ENCODE results near the gene VSTM2L. TPM values are rescaled to one million over a fixed set of nuclear protein-coding genes. Genes with fewer than 3 reads are reported as not detected.

The VSTM2L gene
- total RNA-seq, 1 experiment from 2014 or later, result 4.2 TPM

DNA sequence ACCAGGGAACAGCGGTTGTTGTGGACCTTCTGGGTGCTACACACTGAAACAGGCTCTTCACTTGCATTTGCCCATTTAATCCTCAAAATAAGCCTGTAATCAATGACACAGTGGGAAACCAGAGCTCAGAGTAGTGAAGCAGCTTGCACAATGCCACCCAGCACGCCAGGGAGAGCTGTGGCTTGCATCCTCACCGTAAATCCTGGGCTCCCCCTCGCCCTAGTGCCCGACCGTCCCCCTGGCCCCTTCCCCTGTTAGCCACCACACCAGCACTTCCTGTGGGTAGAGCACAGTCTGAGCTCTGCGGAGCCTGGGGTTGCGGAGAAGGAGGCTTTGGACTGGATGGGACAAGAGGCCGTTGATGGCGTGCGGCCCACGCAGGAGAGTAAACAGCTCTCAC lies 14.5 kb downstream of the VSTM2L start:
- DNase-seq (ENCODE audit: low read depth), result no peak

DNA sequence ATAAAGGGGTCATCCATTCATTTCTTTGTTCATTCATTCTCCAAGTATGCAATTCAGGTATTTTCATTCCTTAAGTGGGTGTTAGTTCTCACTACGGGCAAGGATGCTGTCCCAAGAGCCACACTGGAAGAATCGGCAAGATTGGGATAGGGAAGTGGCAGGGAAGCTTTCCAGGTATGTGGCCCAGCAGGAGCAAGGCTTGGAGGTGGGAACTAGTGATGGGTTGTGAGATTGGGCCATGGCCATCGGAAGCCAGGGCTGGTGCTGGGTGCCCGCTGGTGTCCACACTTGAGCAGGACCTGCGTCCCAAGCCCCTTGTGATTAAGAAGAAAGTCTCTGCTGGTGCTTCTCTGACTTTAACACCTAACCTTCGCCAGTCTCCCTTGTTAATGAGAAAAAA lies 15.1 kb downstream of the VSTM2L start:
- no peak for DNase-seq (ENCODE audit: low read depth)

DNA sequence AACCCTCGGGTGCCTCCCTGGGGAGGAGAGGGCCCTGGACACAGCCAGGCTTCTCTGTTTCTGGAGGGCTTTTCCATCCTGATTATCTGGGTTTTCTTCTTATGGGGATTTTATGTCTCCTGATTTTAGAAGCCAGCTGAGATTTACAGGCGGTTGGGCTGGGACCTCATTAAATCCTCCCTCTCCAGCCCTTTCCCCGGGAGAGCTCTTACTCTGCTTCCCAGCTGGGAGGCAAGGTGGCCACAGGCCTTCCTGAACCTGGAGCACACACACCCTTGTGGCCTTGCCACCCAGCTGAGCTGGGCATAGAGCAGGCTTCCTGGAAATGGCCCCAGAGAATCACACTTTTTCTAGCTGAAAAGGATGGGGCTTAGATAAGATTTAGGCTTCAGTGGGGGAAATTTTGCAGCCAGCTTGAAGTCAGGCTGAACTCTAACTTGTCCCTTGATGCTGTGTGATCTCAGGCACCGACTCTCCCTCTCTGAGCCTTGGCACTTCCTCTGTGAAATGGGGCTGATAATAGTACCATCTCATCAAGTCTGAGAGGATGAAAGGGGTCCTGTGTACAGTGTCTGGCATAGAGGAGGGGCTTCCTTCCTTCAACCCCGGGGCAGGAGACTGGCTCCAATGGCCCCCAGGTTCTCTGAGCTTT lies 16.6 kb downstream of the VSTM2L start:
- peak; percentile 40 for DNase-seq (ENCODE audit: low read depth)

DNA sequence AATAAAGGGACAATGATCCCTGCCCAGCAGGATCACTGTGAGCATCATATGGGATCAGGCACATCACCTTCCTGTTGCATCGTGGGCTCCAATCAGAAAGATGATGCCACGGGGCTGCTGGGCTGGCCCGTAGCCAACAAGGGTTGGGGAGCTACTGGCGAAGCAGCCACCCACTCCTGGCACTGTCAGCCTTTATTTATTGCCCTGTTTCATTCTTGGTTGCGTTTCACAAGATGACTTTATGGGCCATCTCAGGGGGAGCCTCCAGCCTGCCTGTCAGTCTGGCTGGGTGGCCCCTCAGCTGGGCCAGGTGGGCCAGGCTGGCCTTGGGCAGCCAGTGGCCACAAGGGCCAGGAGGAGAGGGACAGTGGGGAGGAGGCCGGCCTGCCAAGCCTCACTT lies 17.3 kb downstream of the VSTM2L start:
- no peak for DNase-seq (ENCODE audit: low read depth)

DNA sequence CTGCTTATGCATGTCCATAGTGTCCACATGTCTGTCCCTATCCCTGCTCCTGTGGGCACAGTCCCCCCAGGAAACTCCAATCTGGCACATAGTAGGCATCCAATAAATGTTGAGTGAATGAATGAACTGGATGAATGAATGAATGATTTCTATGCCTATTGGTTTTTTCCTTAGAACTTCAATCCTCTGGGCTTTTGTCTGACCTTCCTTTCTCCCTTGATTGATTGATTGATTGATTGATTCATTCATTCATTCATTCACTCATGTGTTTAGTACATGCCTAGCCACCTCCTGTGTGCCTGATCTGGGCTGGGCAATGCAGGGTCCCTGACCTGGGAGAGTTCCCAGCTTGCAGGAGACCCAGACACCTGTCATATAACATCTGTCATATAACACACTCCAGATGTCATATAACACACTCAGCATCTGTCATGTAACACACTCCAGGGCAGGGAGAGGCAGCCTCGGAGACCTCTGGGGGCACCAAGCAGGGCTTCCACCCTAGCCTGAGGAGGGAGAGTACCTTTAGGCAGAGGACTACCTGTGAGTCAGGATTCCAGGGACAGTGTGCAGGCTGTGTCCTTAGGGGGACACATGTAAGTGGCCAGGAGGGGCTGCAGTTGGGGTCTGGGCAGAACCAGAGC lies 17.9 kb downstream of the VSTM2L start:
- DNase-seq (ENCODE audit: low read depth), result no peak

DNA sequence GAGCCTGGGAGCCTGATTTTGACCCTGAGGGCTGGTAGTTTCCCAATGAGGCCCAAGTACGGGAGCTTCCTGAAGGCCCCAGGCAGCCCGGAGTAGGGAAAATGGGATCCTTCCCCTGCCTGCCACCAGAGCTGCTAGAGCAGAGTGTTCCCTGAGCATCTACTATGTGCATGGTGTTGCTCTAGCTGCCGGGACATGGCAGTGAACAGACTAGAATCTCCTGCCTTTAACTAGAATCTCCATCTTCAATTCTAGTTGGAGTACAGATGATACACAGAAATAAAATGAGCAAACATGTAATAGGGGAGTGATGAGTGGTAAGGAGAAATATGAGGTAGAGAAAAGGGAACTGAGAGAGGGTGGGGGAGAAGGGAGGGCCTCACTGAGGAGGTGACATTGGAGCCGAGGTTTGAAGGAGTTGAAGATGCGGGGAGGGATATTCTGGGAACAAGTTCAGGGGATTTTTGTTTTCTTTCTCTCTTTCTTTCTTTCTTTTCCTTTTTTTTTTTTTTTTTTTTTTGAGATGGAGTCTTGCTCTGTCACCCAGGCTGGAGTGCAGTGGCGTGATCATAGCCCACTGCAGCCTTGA lies 18.5 kb downstream of the VSTM2L start:
- DNase-seq (ENCODE audit: low read depth), result no peak

DNA sequence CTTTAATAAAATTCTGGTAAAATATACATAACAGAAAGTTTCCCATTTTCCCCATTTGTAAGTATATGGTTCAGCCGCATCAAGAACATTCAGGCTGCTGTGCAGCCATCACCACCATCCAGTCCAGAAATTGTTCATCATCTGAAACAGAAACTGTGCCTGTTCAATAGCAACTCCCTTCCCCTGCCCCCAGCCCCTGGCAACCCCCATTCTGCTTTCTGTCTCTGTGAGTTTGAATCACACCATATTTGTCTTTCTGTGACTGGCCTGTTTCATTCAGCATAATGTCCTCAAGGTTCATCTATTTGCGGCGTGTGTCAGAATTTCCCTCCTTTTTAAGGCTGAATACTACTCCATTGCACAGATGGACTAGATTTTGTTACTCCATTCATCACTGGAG lies 19.1 kb downstream of the VSTM2L start:
- no peak for DNase-seq (ENCODE audit: low read depth)

DNA sequence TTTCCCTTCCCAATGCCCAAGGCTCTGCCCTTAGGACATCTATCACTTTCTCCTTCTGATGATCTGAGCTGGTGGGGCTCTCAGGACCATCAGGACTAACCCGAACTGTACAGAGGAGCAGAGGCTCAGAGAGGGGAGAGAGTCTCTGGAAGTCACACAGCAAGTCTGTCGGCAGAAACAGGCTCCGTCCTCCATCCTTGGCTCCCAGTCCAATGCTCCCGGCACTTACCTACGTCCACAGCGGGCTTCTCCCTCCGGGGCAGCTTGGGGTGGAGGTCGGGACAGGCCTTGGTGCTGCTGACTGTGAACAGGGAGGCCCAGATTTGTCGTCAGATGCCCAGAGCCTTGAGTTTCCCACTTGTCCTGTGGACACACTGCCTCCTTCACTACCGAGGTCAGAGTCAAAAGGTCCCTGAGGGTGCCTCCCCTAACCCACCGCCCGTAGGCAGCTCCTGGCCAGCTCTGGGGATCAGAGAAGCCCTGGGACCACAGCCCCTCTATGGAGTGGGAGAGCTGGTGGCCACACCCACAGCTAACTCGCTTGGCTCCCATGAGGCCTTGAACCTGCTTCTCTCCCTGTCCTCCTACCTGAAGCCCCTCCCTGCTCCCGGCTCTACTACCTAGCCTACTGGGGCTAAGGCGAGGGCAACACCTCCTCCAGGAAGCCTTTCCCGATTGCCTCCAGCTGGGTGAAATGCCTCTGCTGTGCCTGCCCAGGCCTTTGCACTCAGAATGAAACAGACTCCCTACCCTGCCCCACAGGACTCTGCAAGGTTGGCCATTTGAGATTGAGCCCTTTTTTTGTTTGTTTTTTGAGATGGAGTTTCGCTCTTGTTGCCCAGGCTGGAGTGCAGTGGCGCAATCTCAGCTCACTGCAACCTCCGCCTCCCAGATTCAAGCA lies 22.6 kb downstream of the VSTM2L start:
- no peak for DNase-seq (ENCODE audit: low read depth)

DNA sequence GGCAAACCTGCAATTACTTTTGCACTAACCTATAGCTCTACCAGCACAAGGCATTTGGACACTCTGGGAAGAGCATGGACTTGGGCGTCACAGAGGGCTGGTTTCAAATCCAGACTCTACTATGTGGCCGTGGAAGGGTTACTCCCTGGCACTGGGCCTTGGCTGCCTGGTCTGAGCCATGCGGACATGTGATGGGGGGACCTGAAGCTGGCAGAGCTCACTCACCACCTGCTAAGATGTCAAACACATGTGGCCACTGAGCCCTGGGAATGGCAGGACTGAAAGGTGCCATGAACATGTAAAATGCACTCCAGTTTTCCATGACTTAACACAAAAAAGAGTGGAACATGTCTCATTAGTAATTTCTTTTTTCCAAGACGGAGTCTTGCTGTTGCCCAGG lies 23.7 kb downstream of the VSTM2L start:
- DNase-seq (ENCODE audit: low read depth), result no peak

DNA sequence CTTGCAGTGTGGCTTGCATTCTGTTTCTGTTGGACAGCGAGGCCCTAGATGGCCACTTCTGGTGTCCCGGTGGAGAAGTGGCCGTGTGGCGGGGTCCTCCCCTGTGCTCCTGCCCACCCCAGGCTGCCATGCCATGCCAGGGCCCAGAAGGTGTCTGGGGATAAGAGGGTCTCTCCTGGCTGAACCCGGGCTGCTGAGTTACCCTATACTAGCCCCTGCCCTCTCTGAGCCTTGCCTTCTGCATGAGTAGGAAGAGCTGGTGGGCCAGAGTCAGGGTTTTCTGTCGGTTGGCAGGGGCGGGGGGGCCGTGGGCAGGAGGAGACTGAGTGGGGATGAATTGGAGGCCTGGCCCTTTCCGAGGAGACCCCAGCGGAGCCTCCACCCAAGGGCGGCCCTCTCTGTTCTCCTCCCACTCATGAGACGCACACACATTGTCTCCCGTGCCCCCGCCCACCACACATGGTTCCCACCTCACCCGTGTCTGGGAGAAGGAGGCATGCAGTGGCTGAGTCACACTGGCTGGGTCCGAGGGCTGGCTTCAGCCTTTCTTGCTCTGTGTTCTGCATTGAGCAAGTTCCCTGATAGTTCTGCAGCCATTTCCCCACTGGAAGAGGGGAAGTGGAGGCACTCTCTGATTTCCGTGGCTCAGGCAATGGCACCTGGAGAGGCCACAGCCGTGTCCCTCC lies 24.6 kb downstream of the VSTM2L start:
- DNase-seq (ENCODE audit: low read depth), result no peak

DNA sequence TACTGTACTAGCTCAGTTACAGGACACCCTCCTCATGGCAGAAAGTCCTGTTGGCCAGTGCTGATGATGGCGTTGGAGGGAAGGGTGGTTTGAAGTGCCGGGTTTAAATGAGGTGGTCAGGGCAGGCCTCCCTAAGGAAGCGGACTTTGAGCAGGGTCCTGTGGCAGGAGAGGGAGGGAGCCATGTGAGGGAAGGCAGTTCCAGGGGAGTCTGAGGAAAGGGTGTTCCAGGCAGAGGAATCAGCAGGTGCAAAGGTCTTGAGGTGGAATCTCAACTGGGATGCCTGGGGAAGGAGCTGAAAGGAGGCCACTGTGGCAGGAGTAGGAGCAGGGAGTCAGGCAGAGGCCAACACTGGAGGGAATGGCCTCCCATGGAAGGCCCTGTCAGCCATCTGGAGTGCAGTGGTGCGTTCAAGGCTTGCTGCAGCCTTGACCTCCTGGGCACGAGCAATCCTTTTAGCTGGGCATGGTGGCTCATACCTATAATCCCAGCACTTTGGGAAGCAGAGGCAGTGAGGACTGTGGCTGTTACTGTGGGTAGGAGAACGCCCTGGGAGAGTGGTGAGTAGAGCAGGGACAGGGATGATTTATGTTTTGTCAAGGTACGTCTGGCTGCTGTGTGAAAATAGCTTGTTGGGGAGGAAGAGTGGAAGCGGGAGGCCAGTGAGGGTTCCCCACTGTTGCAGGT lies 26.2 kb downstream of the VSTM2L start:
- no peak for DNase-seq (ENCODE audit: low read depth)

DNA sequence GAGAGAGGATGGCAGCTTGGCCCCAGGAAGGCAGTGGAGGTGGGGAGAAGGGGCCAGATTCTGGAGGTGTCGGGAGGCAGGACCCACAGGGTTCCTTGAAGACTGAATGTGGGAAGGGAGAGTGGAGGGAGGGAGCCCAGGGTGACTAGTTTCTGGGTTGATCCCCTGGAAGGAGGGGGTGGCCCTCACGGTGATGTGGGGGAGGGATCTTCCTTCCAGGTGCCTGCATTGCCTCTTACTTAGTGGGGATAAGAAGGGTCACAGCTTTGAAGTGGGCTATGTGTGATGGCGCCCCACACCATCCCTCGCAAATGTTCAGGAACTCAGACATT lies 26.7 kb downstream of the VSTM2L start:
- no peak for DNase-seq (ENCODE audit: low read depth)

DNA sequence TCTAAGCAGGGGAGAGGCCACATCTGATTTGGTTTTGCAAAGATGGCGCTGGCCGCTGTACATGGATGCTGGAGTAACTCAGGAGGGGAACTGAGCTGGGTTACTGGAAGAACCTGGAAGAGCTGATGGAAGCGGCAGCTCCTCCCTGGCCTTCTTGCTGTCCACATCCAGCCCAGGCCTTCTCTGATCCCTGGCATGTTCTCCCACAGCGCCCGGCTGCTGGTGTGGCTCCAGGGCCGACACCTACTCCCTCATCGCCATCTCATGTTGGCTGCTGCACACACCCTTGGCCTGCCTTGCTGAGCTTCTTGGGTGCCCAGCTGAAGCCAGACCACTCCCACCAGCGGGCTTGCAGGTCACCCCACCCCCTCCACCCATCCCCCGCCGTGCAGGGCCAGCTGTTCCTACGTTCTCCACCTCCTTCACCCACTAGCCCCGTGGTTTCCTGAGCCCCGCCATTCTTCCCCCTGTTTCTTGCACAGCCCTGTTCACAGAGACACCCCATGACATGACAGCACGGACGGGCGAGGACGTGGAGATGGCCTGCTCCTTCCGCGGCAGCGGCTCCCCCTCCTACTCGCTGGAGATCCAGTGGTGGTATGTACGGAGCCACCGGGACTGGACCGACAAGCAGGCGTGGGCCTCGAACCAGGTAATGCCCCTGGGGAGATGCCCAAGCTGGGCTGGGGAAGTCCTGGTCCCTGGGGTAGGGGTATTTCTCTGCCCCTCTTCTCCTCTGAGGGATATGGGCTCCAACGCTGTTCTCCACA lies 28.4 kb downstream of the VSTM2L start:
- DNase-seq (ENCODE audit: low read depth), result no peak

DNA sequence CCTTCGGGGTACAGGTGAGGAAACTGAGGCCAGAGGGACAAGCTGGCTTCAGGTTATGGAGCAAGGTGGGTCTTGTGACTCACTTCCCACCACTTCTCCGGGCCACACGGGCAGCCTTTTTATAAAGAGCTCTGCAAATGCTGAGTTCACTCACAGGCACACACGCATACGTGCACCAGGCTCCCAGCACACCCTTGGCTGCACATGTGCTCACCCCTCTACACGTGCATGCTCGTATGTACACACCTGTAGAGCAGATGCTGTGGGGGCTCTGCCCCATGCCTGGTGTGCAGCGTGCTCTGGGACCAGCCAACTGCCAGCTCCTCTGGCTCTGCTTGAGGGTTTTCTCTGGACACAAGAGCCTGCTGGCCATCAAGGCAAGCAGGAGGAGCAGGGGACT lies 29.1 kb downstream of the VSTM2L start:
- DNase-seq (ENCODE audit: low read depth), result no peak

DNA sequence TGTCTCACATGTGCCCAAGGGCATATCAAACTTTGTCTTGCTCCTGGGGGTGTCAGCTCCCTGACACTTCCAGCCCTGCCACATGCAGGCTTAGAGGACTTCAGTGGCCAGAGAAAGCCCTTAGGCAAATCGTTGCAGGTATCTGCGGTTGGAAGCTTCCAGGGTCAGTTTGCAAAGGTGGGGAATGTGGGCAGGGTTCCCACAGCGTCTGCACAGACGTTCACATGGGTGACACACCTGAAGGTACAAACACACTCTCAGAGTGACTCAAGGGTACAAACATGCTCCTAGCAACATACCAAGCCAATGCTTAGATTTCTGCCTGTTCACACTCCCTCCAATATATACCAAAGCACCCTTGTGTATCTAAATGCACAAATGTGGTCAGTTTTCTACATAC lies 30.0 kb downstream of the VSTM2L start:
- DNase-seq (ENCODE audit: low read depth), result peak; percentile 43

DNA sequence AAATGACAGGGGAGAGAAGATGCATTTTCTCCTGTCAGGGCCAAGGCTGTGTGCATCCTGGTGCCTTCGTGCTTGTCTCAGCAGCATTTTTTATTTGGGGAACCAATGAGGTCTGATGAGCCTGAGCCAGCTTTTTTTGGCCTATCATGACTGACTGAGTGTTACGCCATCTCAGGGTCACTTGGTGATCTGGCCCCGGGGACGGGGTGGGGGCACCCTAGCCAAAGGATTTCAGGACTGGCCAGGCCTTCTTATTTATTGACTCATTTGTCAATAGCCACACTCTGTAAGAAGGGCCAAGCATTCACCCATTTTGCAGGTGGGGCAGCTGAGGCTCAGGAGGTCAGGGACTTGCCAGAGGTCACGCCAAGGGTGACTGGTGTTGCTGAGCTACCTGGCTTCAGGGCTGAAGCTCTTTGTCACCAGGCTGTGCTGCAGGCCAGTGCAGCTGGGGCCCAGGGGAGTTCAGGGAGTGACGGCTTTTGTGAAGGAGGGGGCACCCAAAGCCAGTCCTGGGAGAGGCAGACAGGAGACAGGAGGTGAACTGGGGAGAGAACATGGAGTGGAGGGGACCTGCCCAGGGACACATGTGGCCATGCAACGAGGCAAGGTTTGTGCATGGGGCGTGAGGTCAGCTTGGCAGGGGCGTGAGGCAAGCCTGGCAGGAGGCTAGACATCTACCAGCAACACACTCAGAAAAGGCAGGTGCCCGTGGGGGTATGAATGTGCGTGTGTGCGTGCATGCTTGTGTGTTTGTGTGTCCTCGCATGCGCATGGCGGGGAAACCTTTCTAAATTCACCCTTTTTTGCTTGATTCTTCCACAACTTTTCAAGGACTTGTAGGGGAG lies 31.1 kb downstream of the VSTM2L start:
- DNase-seq (ENCODE audit: low read depth), result no peak

DNA sequence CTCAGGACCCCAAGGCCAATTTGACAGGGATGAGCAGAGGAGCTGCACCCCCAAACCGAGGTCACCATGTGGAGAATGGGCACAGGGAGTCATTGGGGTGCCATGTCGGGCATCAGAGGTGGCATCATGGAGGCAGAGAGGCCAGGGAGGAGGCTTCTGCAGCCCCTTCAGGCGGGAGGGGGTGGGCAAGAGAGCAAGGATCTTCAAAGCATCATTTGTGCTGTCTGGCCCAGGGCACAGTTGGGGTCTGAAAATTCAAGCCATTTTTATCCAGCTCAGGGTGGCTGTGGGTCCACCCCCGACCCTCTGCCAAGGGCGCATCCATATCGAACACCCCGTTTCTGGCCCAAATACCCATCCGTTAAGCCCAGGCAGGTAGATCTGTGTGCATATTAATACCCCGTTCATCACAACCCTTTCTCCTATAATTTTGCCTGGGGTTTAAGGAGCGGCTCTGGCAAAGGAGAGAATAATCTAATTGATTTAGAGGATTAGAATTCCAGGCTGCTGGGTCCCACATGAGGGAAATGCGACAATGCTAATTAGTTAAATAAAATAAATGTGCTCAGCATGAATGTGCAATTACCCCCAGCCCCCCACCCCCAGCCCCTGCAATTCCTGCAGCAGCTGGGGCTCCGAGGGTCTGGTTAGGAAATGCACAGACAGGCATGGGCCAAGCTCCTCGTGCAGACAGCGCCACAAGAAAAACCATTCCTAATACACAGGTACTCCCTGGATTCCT lies 31.9 kb downstream of the VSTM2L start:
- no peak for DNase-seq (ENCODE audit: low read depth)

DNA sequence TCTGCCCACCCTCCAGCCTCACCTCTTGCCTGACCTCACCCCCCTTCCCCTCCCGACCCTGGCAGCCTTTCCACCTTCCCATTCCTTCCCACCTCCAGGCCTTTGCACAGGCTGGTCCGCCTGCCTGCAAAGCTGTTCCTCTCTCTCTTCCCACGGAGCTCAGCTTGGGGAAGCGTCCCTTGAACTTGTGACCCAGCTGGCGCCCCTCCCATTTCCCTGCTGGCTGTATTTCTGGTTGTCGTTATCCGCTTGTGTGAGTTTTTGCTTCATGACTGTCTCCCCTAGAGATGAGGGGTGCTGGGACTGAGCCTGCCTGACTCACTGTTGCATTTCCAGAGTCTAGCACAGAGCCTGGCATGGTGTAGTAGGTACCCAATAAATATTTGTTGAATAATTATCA lies 32.5 kb downstream of the VSTM2L start:
- DNase-seq (ENCODE audit: low read depth), result peak; percentile 37

DNA sequence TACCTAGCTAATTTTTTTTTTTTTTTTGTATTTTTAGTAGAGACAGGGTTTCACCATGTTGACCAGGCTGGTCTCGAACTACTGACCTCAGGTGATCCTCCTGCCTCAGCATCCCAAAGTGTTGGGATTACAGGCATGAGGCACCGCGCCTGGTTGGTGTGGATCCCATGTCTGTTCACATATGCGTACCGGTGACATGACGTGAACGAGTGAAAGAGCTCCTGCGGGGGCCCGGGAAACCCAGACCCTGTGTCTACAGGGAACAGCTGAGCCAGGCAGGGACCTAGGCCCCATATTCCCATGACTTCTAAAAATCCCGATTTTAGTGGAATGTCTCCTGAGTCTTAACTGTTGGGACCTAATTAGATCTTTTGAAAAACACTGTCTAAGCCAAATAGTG lies 33.1 kb downstream of the VSTM2L start:
- no peak for DNase-seq (ENCODE audit: low read depth)

Measured in M059J (cell line).